ENCODE data around the gene ZCCHC10.

- no peak for TF ChIP-seq CTCF (IDR thresholded peaks at IDR 0.05; ENCODE audit: low read length)
- no peak for TF ChIP-seq EZH2phosphoT487 (IDR thresholded peaks at IDR 0.05; ENCODE audit: low read length)
- no peak for TF ChIP-seq EZH2 (optimal IDR thresholded peaks at IDR 0.05; ENCODE audit: low read depth, low read length)
Measured at GRCh38 chr5:133054697-133055471, 28.5 kb upstream of the ZCCHC10 start.

Measured in MM.1S (cell line).